Sigmoid colon (tissue), 4 donors: ENCODE data around the gene SRPX.

ENCODE experiments used
- CTCF ChIP-seq, 4 experiments: fragments of 450-650 bp in 3 of 4; fragments of 200-600 bp in 1 of 4; IDR thresholded peaks; one replicate each; pipeline ENCODE4 v1.5.1; 2016 to 2019; ENCODE audit warnings: antibody characterized with exemption in 4 of 4, mild to moderate bottlenecking in 3 of 4, moderate library complexity in 2 of 4
- EP300 ChIP-seq, 4 donors: sonication (generic); formaldehyde crosslinking; IDR thresholded peaks; one replicate each; pipeline ENCODE4 v1.6.1; 2017; ENCODE audit warnings: antibody characterized with exemption in 4 of 4

DNA sequence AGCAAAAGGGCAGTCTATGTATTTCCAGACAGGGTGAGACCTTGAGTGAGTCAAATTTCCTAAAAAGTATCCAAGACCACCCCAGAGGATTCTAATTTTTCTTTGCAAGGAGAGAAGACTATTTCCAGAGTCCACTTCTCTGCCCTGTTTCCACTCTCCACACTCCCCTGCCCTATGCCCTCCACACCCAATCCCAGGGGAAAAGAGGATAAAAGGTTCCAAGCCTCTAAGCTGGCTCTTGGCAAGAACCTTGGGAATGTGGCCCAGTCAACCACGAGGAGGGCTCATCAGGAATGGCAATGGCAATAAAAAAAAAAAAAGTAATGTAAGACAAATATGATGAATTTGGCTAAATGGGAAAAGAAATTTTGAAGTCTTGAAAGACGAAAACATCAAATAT lies 65.9 kb downstream of the SRPX start:
- TF ChIP-seq CTCF (IDR thresholded peaks at IDR 0.05) (no peak), EP300 (IDR thresholded peaks at IDR 0.05) (no peak)
